22Rv1 (cell line): Measurements from ENCODE around the gene DEF6.

Experiments
- H3K27ac ChIP-seq: fragments of 450-650 bp; 2 replicates; pipeline ENCODE4 v1.5.1; 2017
- ZFX ChIP-seq: fragments of 450-650 bp; IDR thresholded peaks from 2 replicates; pipeline ENCODE4 v1.6.1; 2017; ENCODE audit warnings: antibody characterized with exemption, borderline replicate concordance
- TF ChIP-seq, protein P1 (sequence below): fragments of 450-650 bp; IDR thresholded peaks from 2 replicates; pipeline ENCODE4 v1.5.1; 2017; ENCODE audit warnings: mild to moderate bottlenecking

Gene DEF6

DNA sequence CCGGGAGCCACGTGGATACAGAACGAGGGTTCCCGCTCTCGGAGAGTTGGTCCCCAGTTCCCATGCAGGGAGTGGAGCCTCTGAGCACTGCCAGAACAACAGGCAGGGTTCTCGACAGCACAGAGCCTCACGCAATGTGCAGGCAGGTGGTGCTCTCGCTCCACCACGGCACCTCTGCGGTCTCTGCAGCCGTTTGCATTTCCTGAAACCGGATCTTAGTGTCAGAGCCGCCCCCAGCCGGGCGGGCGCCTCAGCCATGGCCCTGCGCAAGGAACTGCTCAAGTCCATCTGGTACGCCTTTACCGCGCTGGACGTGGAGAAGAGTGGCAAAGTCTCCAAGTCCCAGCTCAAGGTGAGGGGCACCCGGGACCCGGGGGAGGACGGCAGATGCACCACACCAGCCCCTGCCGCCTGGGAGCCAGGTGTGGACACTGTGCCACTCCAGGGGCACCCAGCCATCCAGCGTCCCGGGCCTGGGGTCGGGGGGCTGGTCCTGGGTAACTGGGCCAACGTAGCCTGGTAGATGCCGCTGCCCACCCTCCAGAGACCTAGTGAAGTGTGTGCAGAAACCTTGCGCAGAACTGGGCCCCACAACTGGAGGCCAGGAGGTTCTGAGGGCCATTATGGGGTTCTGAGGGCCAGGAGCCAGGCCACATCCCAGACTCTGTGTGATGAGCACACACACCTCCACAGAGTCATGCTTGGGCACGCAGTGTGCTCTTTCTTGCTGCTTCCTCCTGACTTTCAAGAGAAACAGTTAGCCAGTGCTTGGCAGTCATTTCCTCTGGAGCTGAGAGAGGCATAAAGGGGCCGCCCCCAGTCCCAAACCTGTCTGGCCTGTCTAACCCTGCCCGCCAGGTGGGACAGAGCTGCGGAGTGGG, at the start of gene DEF6:
TSS of gene DEF6 (plus strand) at position 218 of the 881 bp plus-strand sequence. CDS start at position 257, 39 bp downstream.
- TF ChIP-seq, protein P1, sequence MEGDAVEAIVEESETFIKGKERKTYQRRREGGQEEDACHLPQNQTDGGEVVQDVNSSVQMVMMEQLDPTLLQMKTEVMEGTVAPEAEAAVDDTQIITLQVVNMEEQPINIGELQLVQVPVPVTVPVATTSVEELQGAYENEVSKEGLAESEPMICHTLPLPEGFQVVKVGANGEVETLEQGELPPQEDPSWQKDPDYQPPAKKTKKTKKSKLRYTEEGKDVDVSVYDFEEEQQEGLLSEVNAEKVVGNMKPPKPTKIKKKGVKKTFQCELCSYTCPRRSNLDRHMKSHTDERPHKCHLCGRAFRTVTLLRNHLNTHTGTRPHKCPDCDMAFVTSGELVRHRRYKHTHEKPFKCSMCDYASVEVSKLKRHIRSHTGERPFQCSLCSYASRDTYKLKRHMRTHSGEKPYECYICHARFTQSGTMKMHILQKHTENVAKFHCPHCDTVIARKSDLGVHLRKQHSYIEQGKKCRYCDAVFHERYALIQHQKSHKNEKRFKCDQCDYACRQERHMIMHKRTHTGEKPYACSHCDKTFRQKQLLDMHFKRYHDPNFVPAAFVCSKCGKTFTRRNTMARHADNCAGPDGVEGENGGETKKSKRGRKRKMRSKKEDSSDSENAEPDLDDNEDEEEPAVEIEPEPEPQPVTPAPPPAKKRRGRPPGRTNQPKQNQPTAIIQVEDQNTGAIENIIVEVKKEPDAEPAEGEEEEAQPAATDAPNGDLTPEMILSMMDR = peak; percentile 92
- TF ChIP-seq ZFX = no peak
- H3K27ac ChIP-seq = peak within 1 kb of the TSS; percentile 67

GRCh38 chr6:35248300-35248699, 49.3 kb upstream of the DEF6 start:
- H3K27ac ChIP-seq = no peak overlapping the region
- TF ChIP-seq ZFX = no peak
- TF ChIP-seq, protein P1 = no peak

DNA sequence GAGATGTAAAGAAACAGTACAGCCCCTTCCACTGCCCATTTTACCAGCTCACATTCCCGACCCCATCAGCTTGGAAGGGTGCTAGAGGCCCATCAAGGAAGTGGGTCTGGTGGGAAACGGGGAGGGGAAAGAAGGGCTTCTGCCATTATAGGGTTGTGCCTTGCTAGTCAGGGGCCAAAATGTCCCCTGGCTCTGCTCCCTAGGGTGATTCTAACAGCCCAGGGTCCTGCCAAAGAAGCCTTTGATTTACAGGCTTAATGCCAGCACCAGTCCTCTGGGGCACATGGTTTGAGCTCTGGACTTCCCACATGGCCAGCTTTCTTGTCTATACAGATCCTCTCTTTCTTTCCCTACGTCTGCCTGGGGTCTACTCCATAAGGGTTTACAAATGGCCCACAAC, 48.7 kb upstream of the DEF6 start:
- H3K27ac ChIP-seq = no peak overlapping the region
- no peak for TF ChIP-seq ZFX
- TF ChIP-seq, protein P1 = no peak

- no peak overlapping the region for H3K27ac ChIP-seq
- TF ChIP-seq, protein P1 = no peak
- TF ChIP-seq ZFX = no peak
These were observed 45.7 kb upstream of the DEF6 start for GRCh38 chr6:35251949-35252348.

GRCh38 chr6:35253249-35253648, 44.4 kb upstream of the DEF6 start:
- TF ChIP-seq ZFX = no peak
- TF ChIP-seq, protein P1 = no peak
- H3K27ac ChIP-seq = no peak overlapping the region

GRCh38 chr6:35258336-35258735, 39.3 kb upstream of the DEF6 start:
- H3K27ac ChIP-seq = peak overlapping the region; percentile 75
- no peak for TF ChIP-seq ZFX
- TF ChIP-seq, protein P1 = no peak

- no peak for TF ChIP-seq ZFX
- TF ChIP-seq, protein P1 = peak; percentile 14; the same call in 1 of the 2 replicates
- H3K27ac ChIP-seq = peak overlapping the region; percentile 75
These were observed 38.8 kb upstream of the DEF6 start for GRCh38 chr6:35258858-35259193.
